A549 (cell line): ENCODE results near the gene POMT1. TPM values are rescaled to one million over a fixed set of nuclear protein-coding genes. Genes with fewer than 3 reads are reported as not detected.

Source experiments
- ATAC-seq, 2 experiments: fragments of 200-7000 bp in 1 of 2; fragments of >200 bp in 1 of 2; cut with Nextera tagmentation in 1 of 2; cut with Tn5 transposase in 1 of 2; 3 replicates each; pipeline versions ENCODE4 v1.8.0 to v1.9.1; 2018 to 2020; ENCODE audit warnings: mild to moderate bottlenecking in 1 of 2, moderate library complexity in 1 of 2
- CTCF ChIA-PET: fragments of 300-600 bp; sonication (Branson Sonifier 250); formaldehyde crosslinking; extraction: SDS; loops from one replicate; lab custom pipeline; 2021; ENCODE audit warnings: antibody characterized with exemption, inconsistent platforms; lab: Yijun Ruan, JAX
- POLR2A ChIA-PET: fragments of 350-600 bp; formaldehyde crosslinking; extraction: SDS; loops from one replicate; lab custom pipeline; 2021; ENCODE audit warnings: antibody characterized with exemption, inconsistent platforms; lab: Yijun Ruan, JAX
- DNase-seq, 2 experiments: peaks; one replicate each; pipeline versions ENCODE4 v3.0.0 to v3.0.0-alpha.2; 2011 to 2016; ENCODE audit warnings: low read depth in 1 of 2, low spot score in 1 of 2
- FAIRE-seq: peaks from 2 replicates; lab custom pipeline; 2011; peaks lifted over from hg19 to GRCh38; lab: Jason Lieb, UNC
- H3K27ac ChIP-seq, 2 experiments: fragments of >200 bp; sonication (Bioruptor Twin); formaldehyde crosslinking; 3 replicates each; pipeline ENCODE4 v1.5.1; 2016 to 2017
- H3K4me1 ChIP-seq: fragments of >200 bp; sonication (Bioruptor Twin); formaldehyde crosslinking; 3 replicates; pipeline ENCODE4 v1.6.1; 2016
- H3K4me2 ChIP-seq: fragments of >200 bp; sonication (Bioruptor Twin); formaldehyde crosslinking; 3 replicates; pipeline ENCODE4 v1.6.1; 2016
- H3K4me3 ChIP-seq: fragments of >200 bp; sonication (Bioruptor Twin); formaldehyde crosslinking; 3 replicates; pipeline ENCODE4 v1.5.1; 2016
- H3K9me3 ChIP-seq: fragments of >200 bp; sonication (Bioruptor Twin); formaldehyde crosslinking; 3 replicates; pipeline ENCODE4 v1.6.1; 2016
- BHLHE40 ChIP-seq: IDR thresholded peaks from 2 replicates; pipeline ENCODE4 v1.6.1; 2012; ENCODE audit warnings: low read depth, low read length, inconsistent platforms
- CBX2 ChIP-seq: fragments of 200-600 bp; sonication (generic); IDR thresholded peaks from 2 replicates; pipeline ENCODE4 v1.6.1; 2016; ENCODE audit warnings: low read depth, mild to moderate bottlenecking, borderline replicate concordance
- CBX8 ChIP-seq: fragments of 200-600 bp; sonication (generic); IDR thresholded peaks from 2 replicates; pipeline ENCODE4 v1.6.1; 2016
- CHD4 ChIP-seq: fragments of 200-600 bp; sonication (generic); IDR thresholded peaks from 2 replicates; pipeline ENCODE4 v1.6.1; 2016; ENCODE audit warnings: antibody characterized with exemption, mild to moderate bottlenecking, borderline replicate concordance
- CTCF ChIP-seq: fragments of >200 bp; sonication (Bioruptor Twin); formaldehyde crosslinking; IDR thresholded peaks from 3 replicates; pipeline ENCODE4 v1.5.1; 2016
- E2F6 ChIP-seq: IDR thresholded peaks from 2 replicates; pipeline ENCODE4 v1.6.1; 2012; ENCODE audit warnings: low read depth, borderline replicate concordance
- ESRRA ChIP-seq: fragments of 150-350 bp; IDR thresholded peaks from 2 replicates; pipeline ENCODE4 v1.6.1; 2014; ENCODE audit warnings: mild to moderate bottlenecking, low read length, borderline replicate concordance
- FOSB ChIP-seq: fragments of 250-450 bp; sonication (Bioruptor Pico); IDR thresholded peaks from 2 replicates; pipeline ENCODE4 v1.5.0; 2020; ENCODE audit warnings: mild to moderate bottlenecking, moderate library complexity
- FOSL2 ChIP-seq, 2 experiments: fragments of 450-650 bp in 1 of 2; fragments of >200 bp in 1 of 2; sonication (Bioruptor Twin) in 1 of 2; formaldehyde crosslinking; IDR thresholded peaks; 2 replicates each; pipeline versions ENCODE4 v1.5.0 to v1.6.1; 2016 to 2020; ENCODE audit warnings: mild to moderate bottlenecking in 1 of 2, moderate library complexity in 1 of 2
- HEYL ChIP-seq: fragments of 250-450 bp; sonication (Bioruptor Pico); IDR thresholded peaks from 2 replicates; pipeline ENCODE4 v1.8.0; 2021; ENCODE audit warnings: mild to moderate bottlenecking, moderate library complexity
- HOXB13 ChIP-seq: fragments of 250-450 bp; sonication (Bioruptor Pico); IDR thresholded peaks from 2 replicates; pipeline ENCODE4 v1.5.0; 2020; ENCODE audit warnings: low read depth, mild to moderate bottlenecking, moderate library complexity
- JUNB ChIP-seq: fragments of >200 bp; sonication (Bioruptor Twin); formaldehyde crosslinking; IDR thresholded peaks from 2 replicates; pipeline ENCODE4 v1.6.1; 2016
- MYC ChIP-seq: IDR thresholded peaks from 2 replicates; pipeline ENCODE4 v1.6.1; 2012; ENCODE audit warnings: mild to moderate bottlenecking, inconsistent platforms, low read length, improper control_type of control experiment, borderline replicate concordance
- NPAS2 ChIP-seq: fragments of 250-450 bp; sonication (Bioruptor Pico); IDR thresholded peaks from 2 replicates; pipeline ENCODE4 v1.8.0; 2022; ENCODE audit warnings: mild to moderate bottlenecking, moderate library complexity, borderline replicate concordance
- NR3C1 ChIP-seq: fragments of >200 bp; sonication (Bioruptor Twin); formaldehyde crosslinking; IDR thresholded peaks from 3 replicates; pipeline ENCODE4 v1.6.1; 2017
- PBX3 ChIP-seq: IDR thresholded peaks from 2 replicates; pipeline ENCODE4 v1.6.1; 2012
- PHF8 ChIP-seq: fragments of 200-600 bp; sonication (generic); IDR thresholded peaks from 2 replicates; pipeline ENCODE4 v1.6.1; 2016; ENCODE audit warnings: low read depth, mild to moderate bottlenecking, antibody characterized with exemption, moderate library complexity, borderline replicate concordance
- POLR2A ChIP-seq: IDR thresholded peaks from 2 replicates; pipeline ENCODE4 v1.6.1; 2012; ENCODE audit warnings: mild to moderate bottlenecking, low read length
- RAD21 ChIP-seq, 2 experiments: fragments of >200 bp in 1 of 2; sonication (Bioruptor Twin) in 1 of 2; formaldehyde crosslinking in 1 of 2; IDR thresholded peaks in 1 of 2; conservative IDR thresholded peaks in 1 of 2; 2 replicates in 1 of 2; 3 replicates in 1 of 2; pipeline ENCODE4 v1.6.1; 2012 to 2018; ENCODE audit warnings: inconsistent platforms in 1 of 2
- RCOR1 ChIP-seq: fragments of 150-350 bp; IDR thresholded peaks from 2 replicates; pipeline ENCODE4 v1.6.1; 2014; ENCODE audit warnings: antibody characterized with exemption, low read length, low read depth
- REST ChIP-seq: fragments of 200-600 bp; sonication (generic); IDR thresholded peaks from 2 replicates; pipeline ENCODE4 v1.6.1; 2016; ENCODE audit warnings: antibody characterized with exemption, mild to moderate bottlenecking, moderate library complexity
- SMC3 ChIP-seq: fragments of >200 bp; sonication (Bioruptor Twin); formaldehyde crosslinking; IDR thresholded peaks from 3 replicates; pipeline ENCODE4 v1.6.1; 2018; ENCODE audit warnings: inconsistent platforms
- TFCP2L1 ChIP-seq: fragments of 250-450 bp; sonication (Bioruptor Pico); IDR thresholded peaks from 2 replicates; pipeline ENCODE4 v1.5.0; 2021; ENCODE audit warnings: mild to moderate bottlenecking
- ZC3H11A ChIP-seq: fragments of 450-650 bp; IDR thresholded peaks from 2 replicates; pipeline ENCODE4 v1.6.1; 2014; ENCODE audit warnings: antibody characterized with exemption, mild to moderate bottlenecking
- ZFP36 ChIP-seq: fragments of 450-650 bp; IDR thresholded peaks from 2 replicates; pipeline ENCODE4 v1.6.1; 2014; ENCODE audit warnings: borderline replicate concordance; ENCODE audit not compliant: partially characterized antibody
- ZNF302 ChIP-seq: fragments of 250-450 bp; sonication (Bioruptor Pico); IDR thresholded peaks from 2 replicates; pipeline ENCODE4 v1.9.0; 2021; ENCODE audit warnings: inconsistent platforms, mild to moderate bottlenecking, moderate library complexity
- WGBS: methylation state at CpG from one replicate; pipeline ENCODE4 v1.1.6; 2017; ENCODE audit errors: missing lambda C conversion rate; 5-methylcytosine and 5-hydroxymethylcytosine counted together
- polyA plus RNA-seq, 4 experiments: library from polyadenylated mRNA; depleted of rRNA in 3 of 4; stranded (reverse); fragments of >200 nt; fragmentation: RNase III in 1 of 4; extraction: RNeasy Plus Mini Kit Qiagen cat#74134 plus additional on column Dnase treatment in 1 of 4; gene quantifications; 2 replicates in 3 of 4; 3 replicates in 1 of 4; pipeline ENCODE4 v1.2.3, GENCODE V29; 2011 to 2017

Gene POMT1
- polyA plus RNA-seq, 2 of the 4 experiments (the other 2 are of a cell fraction), result 16.5 to 17.7 TPM

GRCh38 chr9:131478421-131478868 is 24.3 kb upstream of the POMT1 start:
- Histone ChIP-seq H3K9me3 (no peaks in the 10 kb centered on the region), H3K4me1 (0 out of 3 replicates have a peak, but pooled peaks cover under 1% of the 10 kb centered on the region), H3K4me3 (no peak overlapping the region), H3K27ac (no peak overlapping the region), H3K4me2 (no peak overlapping the region)
- TF ChIP-seq SMC3, result peak; percentile 58
- TF ChIP-seq ESRRA, result no peak
- no peak for TF ChIP-seq BHLHE40
- TF ChIP-seq MYC, result no peak
- no peak for TF ChIP-seq TFCP2L1
- no peak for TF ChIP-seq CBX2
- no peak for TF ChIP-seq RCOR1
- TF ChIP-seq ZFP36, result no peak
- no peak for TF ChIP-seq REST
- TF ChIP-seq HOXB13 (CRISPR knock-in tag), result no peak
- TF ChIP-seq RAD21 (conservative IDR thresholded peaks at IDR 0.05 in 1 of 2, IDR thresholded peaks at IDR 0.05 in 1 of 2), result peak; percentile 40 to 52
- no peak for TF ChIP-seq JUNB
- no peak for TF ChIP-seq PHF8
- TF ChIP-seq CBX8, result no peak
- TF ChIP-seq POLR2A, result no peak
- TF ChIP-seq CHD4, result no peak
- no peak for TF ChIP-seq FOSB (CRISPR knock-in tag)
- TF ChIP-seq NPAS2 (CRISPR knock-in tag), result no peak
- TF ChIP-seq ZC3H11A, result no peak
- TF ChIP-seq PBX3, result no peak
- no peak for TF ChIP-seq FOSL2 (IDR thresholded peaks at IDR 0.05)
- TF ChIP-seq FOSL2 (CRISPR knock-in tag; IDR thresholded peaks at IDR 0.05), result no peak
- peak; percentile 73 for TF ChIP-seq CTCF
- no peak for TF ChIP-seq E2F6
- TF ChIP-seq ZNF302, result no peak
- no peak for TF ChIP-seq NR3C1
- no peak for TF ChIP-seq HEYL
- peak in 1 of 2 experiments; percentile 70; a peak in 3 of 6 replicates for ATAC-seq
- ChIA-PET POLR2A (no interaction called here), CTCF (interaction anchor here (0.7 to 5.8 kb wide), 27 partner anchors 9 to 468 kb away, joined by 3 to 48 read pairs (median 5); no protein-coding TSS in a partner anchor)
- 57% methylated on average over 11 of the region's 12 CpGs for WGBS
- DNase-seq, result peak; percentile 34 to 49
- FAIRE-seq, result no peak
